HG03175 (cell line): ENCODE measurements around the gene DNM2.

Experiments
- ATAC-seq: cut with Tn5 transposase; IDR thresholded peaks from one replicate; pipeline ENCODE4 v1.9.1; 2021; ENCODE audit warnings: mild to moderate bottlenecking, moderate library complexity; ENCODE audit not compliant: unreplicated experiment

The DNM2 gene

DNA sequence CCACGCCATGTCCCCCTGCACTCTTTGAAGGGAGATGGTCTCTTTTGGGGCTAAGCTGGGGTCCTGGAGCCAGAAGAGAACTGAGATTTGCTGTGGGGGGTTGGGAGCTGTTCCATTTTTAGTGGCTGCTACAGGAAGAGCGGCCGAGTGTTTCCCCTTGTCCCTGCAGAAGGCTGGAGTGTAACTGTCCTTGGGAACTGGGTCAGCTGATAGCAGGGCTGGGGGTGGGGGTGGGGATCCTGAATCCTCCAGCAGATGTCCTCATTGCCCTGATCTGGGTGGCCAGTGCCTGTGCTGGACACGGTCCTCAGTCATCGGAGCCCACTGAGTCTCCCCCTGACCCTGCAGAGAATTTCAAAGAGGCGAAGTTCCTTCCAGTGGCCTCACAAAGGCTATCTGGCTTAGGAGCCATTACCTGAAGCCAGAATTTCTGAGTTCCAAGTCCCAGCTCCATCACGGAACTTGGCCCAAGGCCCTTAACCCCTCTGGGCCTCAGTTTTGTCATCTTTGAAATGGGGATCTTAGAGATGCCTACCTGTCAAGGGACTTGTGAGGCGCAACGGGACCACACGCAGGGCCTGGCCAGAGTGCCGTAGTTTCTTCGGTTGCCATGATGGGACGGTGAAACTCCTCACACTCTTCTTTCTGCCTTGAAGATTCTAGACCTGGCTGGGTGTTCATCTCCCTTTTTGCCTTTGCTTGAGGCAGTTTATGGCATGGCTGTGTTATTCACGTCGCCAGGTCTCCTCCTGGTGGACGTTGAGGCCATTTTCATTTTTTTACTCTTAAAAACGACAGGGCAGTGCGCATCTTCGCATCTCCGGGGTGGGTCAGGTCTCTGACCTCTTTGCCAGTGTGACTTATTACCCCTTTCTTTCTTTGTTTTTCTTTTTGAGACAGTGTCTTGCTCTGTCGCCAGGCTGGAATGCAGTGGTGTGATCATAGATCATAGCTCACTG, 51.9 kb downstream of the DNM2 start:
- no peak for ATAC-seq

DNA sequence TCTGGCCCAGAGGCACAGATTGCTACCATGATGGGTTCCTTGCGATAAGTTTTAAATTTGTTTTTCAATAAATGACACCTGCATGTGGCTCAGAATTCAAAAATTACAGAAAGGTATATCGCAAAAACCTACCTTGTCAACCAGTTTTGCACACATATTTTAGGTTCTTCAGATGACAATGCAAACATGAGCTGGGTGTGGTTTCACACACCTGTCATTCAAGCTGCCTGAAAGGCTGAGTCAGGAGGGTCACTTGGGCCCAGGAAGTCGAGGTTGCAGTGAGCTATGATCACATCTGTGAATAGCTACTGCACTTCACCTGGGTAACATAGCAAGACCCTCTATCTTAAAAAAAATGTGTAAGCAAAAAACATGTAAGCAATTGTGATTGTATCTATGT, 56.1 kb downstream of the DNM2 start:
- ATAC-seq: no peak

DNA sequence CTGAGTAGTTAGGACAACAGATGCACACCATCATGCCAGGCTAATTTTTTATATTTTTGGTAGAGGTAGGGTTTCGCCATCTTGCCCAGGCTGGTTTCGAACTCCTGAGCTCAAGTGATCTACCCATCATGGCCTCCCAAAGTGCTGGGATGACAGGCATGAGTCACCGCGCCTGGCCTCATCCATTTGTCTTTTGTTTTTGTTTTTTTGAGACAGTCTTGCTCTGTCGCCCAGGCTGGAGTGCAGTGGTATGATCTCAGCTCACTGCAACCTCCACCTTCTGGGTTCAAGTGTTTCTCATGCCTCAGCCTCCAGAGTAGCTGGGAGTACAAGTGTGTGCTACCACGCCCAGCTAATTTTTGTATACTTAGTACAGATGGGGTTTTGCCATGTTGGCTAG, 57.0 kb downstream of the DNM2 start:
- ATAC-seq: no peak

DNA sequence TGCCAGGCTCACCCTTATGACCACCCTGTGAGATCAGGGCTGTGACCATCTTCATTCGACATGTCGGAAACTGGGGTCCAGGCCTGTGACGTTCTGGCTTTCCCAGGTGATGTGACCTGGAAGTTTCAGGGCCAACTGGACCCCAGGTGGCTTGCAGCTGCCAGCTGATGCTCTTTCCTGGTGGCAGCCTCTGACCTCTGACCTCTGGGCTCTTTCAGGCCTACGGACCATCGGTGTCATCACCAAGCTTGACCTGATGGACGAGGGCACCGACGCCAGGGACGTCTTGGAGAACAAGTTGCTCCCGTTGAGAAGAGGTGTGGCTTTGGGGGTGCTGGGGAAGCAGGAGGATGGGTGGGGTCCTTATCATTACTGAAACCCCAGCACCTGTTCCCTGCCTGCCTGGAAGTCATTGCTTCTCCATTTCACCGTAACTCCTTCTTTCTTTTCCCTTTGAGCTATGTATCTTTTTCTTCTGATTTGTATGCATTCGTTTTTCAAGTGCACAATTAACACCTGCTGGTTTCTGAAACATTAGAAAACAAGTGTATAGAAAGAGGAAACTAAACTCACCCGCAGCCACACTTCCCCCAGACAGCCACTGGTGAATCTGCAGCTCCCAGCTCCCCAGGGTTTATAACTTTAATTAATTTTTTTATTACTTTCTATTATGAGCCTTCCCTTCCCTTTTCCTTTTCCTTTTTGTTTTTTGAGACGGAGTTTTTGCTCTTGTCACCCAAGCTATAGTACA, 59.2 kb downstream of the DNM2 start:
- ATAC-seq: no peak

DNA sequence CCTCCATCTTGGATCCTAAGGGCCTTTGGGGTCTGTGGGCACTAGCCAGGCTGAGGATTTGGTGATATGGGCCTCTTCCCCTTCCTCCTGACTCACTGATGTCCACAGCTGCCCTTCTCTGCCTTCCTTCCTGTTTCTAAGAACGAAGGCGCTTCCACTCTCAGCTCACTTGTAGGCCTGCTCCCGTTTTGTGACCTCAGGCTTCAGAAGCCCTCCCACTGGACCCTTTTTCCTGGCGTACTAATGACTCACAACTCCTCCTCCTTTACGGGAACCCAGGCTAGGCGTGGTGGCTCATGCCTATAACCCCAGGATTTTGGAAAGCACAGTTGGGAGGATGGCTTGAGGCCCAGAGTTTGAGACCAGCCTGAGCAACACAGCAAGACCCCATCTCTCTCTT, 62.5 kb downstream of the DNM2 start:
- ATAC-seq: no peak

DNA sequence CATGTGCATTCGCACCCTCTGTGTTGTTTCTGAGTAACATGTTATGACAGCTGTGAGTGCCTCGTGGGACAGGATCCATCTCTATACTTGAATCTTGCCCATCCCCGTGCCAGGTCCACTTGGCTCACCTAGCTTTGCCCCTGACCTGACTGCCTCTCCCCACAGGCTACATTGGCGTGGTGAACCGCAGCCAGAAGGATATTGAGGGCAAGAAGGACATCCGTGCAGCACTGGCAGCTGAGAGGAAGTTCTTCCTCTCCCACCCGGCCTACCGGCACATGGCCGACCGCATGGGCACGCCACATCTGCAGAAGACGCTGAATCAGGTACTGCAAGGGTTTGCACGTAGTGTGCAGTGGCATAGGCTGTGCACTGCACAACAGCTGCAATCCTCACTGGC, 64.9 kb downstream of the DNM2 start:
- ATAC-seq: no peak

DNA sequence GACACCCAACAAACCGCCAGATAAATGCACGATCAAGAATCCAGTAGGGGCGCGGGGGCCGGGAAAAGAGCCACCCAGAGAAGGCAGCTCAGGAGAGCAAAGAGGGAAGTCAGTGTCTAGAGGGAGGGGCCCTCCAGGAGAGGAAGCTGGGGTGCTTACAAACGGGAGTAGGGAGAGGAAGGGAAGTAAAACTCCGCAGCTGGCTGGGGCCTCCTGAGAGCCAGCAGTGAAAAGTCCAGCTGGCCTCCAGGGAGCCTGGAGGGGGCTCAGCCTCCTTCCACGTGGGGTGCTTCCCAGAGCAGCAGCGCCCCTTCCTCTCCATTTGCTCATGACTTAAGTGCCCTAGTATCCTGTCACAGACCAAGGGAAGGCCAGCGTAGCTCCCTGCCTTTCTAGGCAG, 66.4 kb downstream of the DNM2 start:
- no peak for ATAC-seq

DNA sequence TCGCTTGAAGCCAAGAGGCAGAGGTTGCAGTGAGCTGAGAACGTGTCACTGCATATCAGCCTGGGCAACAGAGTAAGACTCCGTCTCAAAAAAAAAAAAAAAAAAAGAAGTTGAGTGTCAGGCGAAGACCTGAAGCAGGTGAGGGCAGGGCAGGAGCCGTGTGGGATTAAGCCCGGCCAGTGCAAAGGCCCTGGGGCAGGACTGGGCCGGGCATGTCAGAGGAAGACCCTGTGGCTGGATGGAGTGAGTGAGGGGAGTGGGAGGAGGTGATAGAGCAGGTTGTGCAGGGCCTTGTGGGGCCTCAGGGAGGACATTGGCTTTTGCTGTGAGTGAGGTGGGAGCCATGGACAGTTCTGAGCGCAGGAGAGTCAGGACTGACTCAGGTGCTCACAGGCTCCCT, 70.3 kb downstream of the DNM2 start:
- no peak for ATAC-seq

DNA sequence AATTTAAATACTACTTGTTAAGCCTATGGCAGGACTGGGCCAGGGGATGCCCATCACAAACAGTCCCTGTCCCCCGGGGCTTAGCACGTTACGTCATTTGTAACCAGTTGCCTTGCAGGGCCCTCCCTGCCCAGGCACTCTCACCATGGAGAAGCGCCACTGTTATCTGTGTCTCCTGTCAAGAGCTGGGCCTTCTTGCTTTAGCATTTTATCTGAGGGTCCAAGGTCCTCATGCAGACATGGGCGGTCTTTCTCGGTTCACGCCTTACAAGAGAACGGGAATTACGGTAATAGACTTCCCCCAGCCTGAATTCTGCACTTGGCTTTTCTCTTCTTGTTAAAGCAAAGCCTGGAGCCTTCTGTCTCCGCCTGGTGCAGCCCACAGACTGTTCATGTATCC, 72.0 kb downstream of the DNM2 start:
- no peak for ATAC-seq

DNA sequence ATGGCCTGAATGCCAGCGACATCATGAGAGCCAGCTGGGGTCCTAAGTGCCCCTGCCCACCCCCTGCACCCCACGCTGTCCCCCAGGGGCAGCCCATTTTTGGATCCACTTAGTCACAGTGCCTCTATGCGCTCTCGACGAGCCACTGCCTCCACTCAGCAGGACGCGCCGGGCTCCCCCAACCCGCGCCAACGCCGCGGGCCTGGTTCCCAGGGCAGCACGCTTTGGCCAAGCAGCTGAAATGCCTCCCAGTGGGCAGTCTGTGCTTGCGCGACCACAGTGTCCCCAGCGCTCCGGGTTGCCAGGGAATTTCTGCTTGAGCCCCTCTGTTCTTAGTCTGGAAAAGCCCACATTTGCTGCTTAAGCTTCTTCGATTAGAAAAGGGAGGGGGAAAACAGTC, 78.8 kb downstream of the DNM2 start:
- ATAC-seq: no peak

DNA sequence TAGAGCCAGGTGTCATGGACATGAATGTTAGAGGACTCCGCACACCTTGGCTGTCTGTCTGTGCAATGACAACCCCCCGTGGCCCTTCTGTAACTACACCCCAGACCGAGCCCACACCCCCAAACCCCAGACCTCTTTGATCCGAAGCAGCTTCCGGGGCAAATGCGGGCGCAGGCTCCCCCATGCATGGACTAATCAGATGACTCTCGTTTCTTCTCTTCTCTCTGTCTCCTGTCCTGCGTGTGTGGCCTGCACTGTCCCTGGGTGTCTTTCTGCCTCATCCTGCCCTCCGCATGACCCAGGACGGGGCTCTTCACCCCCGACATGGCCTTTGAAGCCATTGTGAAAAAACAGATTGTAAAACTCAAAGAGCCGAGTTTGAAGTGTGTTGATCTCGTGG, 79.2 kb downstream of the DNM2 start:
- ATAC-seq: no peak

DNA sequence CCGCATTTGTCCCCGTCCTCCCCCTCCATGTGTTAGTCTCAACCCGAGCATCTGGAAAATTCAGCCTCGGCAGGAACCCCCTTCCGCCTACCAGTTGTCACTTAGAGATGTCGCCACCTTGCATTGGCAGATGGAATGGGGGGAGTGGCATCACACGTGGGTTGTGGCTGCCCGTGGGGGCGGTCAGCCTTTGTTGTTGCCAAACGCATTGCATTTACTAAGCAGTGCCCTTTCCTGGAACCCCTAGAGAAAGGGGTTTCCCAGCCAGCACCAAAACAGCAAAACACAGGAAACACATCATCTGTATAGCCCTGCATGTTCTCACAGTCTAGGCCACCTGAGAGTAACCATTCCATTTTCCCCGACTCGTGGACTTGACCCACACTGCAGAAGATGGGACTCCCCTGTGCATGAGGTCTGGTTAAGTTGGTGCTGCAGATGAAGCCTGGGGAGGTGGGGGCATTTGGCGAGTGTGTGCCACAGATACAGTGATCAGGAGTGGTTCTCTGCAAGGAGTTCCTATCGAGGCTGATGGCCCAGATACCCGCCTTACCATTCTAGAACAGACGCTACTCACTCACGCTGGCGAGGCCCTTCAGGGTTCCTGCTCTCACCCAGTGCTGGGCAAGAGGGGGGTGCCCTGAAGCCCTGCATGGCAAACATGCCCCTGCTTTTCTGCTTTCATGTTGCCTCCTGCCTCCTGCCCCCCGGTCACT, 79.8 kb downstream of the DNM2 start:
- no peak for ATAC-seq

DNA sequence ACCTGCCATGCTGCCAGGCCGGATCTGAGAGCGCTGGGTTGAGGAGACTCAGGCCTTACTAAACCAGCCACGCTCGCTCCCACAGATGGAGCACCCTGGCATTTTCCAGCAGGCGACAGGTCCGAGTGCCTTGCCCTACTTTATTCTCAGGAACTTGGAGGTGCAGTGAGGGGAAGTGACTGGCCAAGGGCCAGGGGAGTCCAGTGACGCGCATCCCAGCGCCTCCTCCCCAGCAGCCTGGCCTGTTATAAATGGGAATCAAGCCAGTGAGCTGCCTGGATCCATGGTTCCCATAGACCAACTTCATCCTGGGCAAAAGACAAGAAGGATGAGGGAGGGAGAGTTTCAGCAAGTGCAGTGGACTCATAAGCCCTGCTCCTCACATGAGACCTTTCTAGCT, 82.6 kb downstream of the DNM2 start:
- no peak for ATAC-seq

DNA sequence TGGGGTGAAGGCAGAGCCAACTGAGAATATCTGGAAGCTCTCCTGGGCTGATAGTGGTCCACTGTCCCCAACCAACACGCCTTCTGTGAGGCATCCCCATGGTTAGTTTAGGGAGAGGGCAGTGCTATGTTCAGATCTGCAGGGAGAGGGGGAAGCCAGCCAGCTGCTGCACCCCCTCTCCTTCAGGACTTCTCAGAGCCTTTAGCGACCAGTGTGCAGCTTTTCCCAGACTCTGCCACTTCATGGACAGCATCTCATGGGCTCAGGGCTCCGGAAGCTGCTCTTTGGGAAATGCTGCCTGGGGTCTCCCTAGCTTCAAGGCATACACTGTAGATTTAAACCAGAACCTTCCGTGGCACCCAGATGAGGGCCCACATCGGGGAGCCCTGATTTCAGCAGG, 84.6 kb downstream of the DNM2 start:
- no peak for ATAC-seq

DNA sequence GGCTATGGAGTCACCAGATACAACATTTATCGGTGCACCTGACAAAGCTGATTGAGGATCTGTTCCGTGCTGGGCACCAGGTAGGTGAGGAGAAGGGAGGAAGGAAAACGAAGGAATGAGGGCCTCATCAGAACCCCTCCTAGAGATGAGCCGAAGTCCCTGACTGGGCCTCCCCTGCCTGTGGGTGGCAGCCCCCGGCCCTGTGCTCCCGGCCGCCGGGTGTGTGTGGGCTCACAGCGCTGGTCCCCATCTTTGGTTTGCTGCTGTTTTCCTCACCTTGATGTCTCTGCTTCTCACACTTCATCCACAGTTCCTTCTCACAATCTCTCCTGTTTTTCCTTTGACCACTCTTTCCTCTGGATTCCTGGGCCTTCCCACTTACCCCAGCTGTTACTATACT, 85.4 kb downstream of the DNM2 start:
- ATAC-seq: no peak

DNA sequence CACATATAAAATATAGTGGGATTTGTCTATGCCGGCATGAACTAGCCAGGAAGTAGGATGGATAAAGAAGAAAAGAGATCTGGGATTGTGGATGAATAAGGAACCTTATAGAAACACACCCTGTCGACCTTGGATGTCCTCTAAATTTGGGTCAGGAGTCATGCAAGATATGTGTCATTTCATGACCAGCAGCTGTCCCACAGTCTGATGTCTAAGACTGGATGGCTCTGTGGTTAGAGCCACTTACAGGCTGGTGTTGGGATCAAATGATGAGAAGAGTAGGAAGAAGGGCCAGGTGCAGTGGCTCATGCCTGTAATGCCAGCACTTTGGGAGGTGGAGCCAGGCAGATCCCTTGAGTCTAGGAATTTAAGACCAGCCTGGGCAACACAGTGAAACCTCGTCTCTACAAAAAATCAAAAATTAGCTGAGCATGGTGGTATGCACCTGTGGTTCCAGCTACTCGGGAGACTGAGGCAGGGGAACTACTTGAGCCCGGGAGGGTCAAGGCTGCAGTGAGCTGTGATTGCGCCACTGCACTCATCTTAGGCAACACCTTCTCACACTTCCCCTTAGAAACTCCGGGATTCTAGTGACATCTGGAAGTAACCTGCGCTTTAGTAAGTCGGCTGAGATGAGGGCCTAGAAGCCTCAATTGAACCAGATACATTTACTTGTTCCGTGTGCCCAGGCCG, 87.3 kb downstream of the DNM2 start:
- no peak for ATAC-seq

DNA sequence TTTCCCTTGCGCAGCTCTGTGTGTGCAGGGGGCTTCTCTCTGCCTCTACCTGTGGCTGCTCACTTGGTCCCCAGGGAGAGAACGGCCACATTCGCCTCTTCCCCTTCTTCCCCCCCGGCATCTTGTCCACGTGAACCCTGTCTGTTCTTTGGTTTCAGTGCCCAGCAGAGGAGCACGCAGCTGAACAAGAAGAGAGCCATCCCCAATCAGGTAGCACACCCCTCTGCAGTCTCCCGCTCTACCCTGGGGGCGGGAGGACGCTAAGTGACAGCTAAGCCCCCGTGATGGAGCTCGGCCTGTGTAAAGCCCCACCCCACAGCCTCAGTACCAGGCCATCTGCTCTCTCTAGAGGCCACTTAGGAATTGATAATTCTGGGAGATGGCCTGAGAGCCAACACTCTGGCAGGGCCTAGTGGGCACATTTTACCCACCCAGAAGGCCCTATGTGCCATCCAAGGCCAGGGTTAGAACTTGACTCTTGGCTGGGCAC, 87.9 kb downstream of the DNM2 start:
- no peak for ATAC-seq

DNA sequence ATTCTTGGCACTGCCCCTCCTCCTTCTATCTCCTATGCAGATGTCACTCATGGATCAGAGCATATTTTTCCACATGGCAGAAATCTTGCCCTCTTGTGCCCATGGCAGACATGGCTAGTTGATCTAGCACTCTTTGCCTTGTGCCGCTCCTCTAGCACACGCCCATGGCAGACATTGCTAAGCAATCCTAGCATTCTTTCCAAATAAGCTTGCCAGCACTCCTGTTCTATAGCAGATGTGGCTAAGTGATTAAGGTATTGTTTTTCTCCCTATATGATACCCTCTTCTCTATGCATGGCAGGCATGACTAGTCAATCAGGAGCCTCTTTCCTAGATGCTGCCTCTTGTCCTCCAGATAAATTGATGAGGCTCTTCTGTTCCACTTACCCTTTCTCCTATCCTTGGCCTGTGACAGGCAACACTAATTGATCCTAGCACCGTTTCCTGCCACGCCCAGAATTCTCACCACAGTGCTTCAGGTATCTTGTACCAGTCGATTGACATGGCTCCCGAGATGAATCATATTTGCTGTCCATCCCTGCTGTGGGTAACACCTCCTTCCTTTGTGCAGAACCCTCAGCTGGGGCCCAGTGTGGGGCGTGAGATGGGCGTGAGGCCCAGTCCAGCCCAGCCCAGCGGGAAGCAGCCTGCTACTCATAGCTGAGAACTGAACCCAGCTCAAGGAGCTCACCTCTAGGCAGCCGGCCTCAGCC, 91.2 kb downstream of the DNM2 start:
- no peak for ATAC-seq

DNA sequence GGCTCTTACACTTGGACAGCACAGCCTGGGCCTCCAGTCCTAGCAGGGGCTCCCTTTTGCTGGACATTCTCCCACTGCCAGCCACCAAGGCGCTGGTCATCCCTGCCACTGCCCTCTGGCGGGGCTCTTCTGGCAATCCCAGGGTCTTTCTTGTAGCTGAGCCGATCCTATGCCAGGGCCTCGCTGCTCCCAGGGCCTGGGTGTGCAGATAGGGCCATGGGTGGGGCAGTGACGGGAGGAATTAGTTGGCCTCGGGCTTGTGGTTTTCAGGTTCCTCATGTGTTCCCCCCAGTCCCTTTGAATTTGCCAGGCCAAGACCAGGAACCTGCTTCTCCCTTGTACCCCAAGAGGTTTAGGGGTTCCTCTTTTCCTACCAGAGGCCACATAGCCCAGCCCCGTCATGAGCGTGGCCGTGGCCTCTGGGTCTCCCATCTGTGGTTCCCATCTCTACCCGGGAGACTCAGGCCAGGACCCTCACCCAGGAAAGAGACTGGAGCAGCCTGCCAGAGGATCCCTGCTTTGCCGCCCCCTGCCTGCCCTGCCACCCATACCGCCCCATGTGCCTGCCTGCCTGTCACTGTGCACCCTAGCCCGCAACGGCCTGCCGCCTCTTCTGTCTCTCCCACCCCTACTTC, 91.9 kb downstream of the DNM2 start:
- ATAC-seq: no peak
